RWPE1 (cell line): ENCODE data around the gene SLC7A1.

ENCODE experiments used
- CTCF ChIA-PET: fragments of 350-600 bp; sonication (Branson Sonifier 250); formaldehyde crosslinking; extraction: SDS; loops from one replicate; lab custom pipeline; 2021; lab: Yijun Ruan, JAX
- POLR2A ChIA-PET: fragments of 400-600 bp; formaldehyde crosslinking; extraction: SDS; loops from one replicate; lab custom pipeline; 2020; ENCODE audit warnings: antibody characterized with exemption; ENCODE audit not compliant: low non-redundant PET; lab: Yijun Ruan, JAX
- DNase-seq: peaks from one replicate; pipeline ENCODE4 v3.0.0; 2012; ENCODE audit warnings: low spot score
- H3K27ac ChIP-seq: fragments of 450-650 bp; 2 replicates; pipeline ENCODE4 v1.5.1; 2017
- TF ChIP-seq, protein P1 (sequence below): fragments of 450-650 bp; conservative IDR thresholded peaks from 2 replicates; pipeline ENCODE4 v1.5.1; 2017; ENCODE audit warnings: low read depth, mild to moderate bottlenecking

The SLC7A1 gene

DNA sequence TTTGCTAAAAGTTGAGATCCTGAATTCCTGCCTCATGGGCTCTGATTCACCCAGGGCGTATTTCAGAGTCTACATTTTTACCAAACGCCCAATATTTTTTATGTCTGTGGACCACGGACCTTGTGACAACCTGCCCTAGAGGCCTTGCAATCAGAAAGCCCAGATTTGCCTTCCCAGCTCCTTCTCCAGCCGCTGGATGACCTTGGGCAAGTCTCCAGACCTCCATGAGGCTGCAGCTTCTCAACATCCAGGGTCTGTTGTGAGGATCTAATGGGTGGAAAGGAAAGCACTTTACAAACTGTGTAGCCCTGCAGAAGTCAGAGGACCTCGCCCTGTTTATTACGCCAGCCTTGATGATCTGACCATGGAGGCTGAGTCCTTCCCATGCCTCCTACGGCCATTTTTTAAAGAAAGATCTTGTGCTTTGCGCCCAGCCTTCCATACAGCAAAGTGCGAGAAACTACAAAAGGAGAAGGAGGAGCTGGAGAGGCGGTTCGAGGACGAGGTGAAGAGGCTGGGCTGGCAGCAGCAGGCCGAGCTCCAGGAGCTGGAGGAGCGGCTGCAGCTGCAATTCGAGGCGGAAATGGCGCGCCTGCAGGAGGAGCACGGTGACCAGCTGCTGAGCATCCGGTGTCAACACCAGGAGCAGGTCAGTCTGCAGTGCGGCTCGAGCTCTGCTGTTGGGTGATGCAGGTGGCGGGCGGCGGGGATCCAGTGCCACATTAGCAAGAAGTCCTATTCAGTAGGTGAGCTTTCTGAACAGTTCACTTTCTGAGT, 115.6 kb downstream of the SLC7A1 start:
- no peak for DNase-seq
- no peak overlapping the region for H3K27ac ChIP-seq
- CTCF ChIA-PET = no interaction called here
- POLR2A ChIA-PET = no interaction called here
- TF ChIP-seq, protein P1, sequence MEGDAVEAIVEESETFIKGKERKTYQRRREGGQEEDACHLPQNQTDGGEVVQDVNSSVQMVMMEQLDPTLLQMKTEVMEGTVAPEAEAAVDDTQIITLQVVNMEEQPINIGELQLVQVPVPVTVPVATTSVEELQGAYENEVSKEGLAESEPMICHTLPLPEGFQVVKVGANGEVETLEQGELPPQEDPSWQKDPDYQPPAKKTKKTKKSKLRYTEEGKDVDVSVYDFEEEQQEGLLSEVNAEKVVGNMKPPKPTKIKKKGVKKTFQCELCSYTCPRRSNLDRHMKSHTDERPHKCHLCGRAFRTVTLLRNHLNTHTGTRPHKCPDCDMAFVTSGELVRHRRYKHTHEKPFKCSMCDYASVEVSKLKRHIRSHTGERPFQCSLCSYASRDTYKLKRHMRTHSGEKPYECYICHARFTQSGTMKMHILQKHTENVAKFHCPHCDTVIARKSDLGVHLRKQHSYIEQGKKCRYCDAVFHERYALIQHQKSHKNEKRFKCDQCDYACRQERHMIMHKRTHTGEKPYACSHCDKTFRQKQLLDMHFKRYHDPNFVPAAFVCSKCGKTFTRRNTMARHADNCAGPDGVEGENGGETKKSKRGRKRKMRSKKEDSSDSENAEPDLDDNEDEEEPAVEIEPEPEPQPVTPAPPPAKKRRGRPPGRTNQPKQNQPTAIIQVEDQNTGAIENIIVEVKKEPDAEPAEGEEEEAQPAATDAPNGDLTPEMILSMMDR = no peak

- ChIA-PET CTCF (no interaction called here), POLR2A (no interaction called here)
- DNase-seq = no peak
- TF ChIP-seq, protein P1 = no peak
- H3K27ac ChIP-seq = no peak overlapping the region
These were observed 119.4 kb downstream of the SLC7A1 start for GRCh38 chr13:29476046-29476445.

- DNase-seq = no peak
- TF ChIP-seq, protein P1 = no peak
- POLR2A ChIA-PET = no interaction called here
- CTCF ChIA-PET = interaction anchor here (0.7 kb wide), 1 partner anchor 491 kb away, joined by 4 read pairs; no protein-coding TSS in a partner anchor
- no peak overlapping the region for H3K27ac ChIP-seq
These were observed 120.5 kb downstream of the SLC7A1 start for GRCh38 chr13:29474991-29475390.

GRCh38 chr13:29473166-29473565, 122.3 kb downstream of the SLC7A1 start:
- no peak for DNase-seq
- POLR2A ChIA-PET = no interaction called here
- CTCF ChIA-PET = interaction anchor here (0.6 to 0.7 kb wide), 2 partner anchors 11 to 195 kb away, joined by 3 read pairs; no protein-coding TSS in a partner anchor
- no peak overlapping the region for H3K27ac ChIP-seq
- TF ChIP-seq, protein P1 = no peak

GRCh38 chr13:29472332-29472961, 123.0 kb downstream of the SLC7A1 start:
- ChIA-PET POLR2A (no interaction called here), CTCF (interaction anchor here (0.6 to 1.5 kb wide), 10 partner anchors 12 to 654 kb away, joined by 3 to 6 read pairs (median 4); no protein-coding TSS in a partner anchor)
- no peak overlapping the region for H3K27ac ChIP-seq
- TF ChIP-seq, protein P1 = peak; percentile 84
- peak; percentile 64 for DNase-seq

- DNase-seq = no peak
- ChIA-PET CTCF (interaction anchor here (0.7 to 1.5 kb wide), 6 partner anchors 11 to 764 kb away, joined by 3 to 6 read pairs (median 4); no protein-coding TSS in a partner anchor), POLR2A (no interaction called here)
- no peak overlapping the region for H3K27ac ChIP-seq
- TF ChIP-seq, protein P1 = no peak
These were observed 123.9 kb downstream of the SLC7A1 start for GRCh38 chr13:29471551-29471950.
